ENCODE data around the gene PWWP2A. TPM values are rescaled to one million over a fixed set of nuclear protein-coding genes. Genes with fewer than 3 reads are reported as not detected.

Gene PWWP2A
- total and polyA plus RNA-seq, 9 donors: 7.6 to 48.5 (median 25.2) TPM

- intact Hi-C loops (cut with DNase I): loop anchor here in 1 of 4 donors (5.0 kb wide), 1 partner anchor 1277 kb away; no protein-coding TSS in a partner anchor
- no peak for DNase-seq
- Histone ChIP-seq H3K27me3 (no peaks in the 10 kb centered on the region), H3K27ac (no peak overlapping the region), H3K9me3 (no peaks in the 10 kb centered on the region), H3K36me3 (no peaks in the 10 kb centered on the region), H3K4me3 (no peak overlapping the region), H3K4me1 (ENCODE audit: insufficient read depth) (peaks cover 1% of the 10 kb centered on the region)
- TF ChIP-seq EP300 (IDR thresholded peaks at IDR 0.05): no peak
- TF ChIP-seq, protein P1, sequence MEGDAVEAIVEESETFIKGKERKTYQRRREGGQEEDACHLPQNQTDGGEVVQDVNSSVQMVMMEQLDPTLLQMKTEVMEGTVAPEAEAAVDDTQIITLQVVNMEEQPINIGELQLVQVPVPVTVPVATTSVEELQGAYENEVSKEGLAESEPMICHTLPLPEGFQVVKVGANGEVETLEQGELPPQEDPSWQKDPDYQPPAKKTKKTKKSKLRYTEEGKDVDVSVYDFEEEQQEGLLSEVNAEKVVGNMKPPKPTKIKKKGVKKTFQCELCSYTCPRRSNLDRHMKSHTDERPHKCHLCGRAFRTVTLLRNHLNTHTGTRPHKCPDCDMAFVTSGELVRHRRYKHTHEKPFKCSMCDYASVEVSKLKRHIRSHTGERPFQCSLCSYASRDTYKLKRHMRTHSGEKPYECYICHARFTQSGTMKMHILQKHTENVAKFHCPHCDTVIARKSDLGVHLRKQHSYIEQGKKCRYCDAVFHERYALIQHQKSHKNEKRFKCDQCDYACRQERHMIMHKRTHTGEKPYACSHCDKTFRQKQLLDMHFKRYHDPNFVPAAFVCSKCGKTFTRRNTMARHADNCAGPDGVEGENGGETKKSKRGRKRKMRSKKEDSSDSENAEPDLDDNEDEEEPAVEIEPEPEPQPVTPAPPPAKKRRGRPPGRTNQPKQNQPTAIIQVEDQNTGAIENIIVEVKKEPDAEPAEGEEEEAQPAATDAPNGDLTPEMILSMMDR (IDR thresholded peaks at IDR 0.05): no peak
- 61 to 88% (median 72%) methylated on average over 1 of the region's 1 CpG for WGBS, 3 donors
Measured at GRCh38 chr5:160064417-160064810, 54.8 kb downstream of the PWWP2A start.

DNA sequence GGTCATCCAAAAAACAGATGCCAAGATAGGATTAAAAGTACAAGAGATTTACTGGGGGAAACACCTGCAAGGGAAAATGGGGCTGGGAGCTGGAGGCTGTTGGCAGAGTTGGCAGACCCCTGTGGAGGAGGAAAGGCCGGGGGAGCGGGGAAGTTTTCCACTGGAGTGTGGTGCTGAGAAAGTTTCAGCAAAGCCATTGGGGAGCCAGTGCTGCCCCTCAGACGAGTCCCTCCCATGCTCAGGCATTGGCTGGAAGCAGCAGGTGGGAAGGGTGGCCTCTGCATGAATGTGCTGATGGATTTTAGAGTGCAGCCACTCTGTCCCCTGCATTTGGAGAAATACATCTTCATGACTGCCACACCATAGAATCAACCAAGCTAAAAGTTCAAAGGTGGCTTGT lies 57.5 kb downstream of the PWWP2A start:
- Histone ChIP-seq H3K9me3 (no peaks in the 10 kb centered on the region), H3K4me3 (no peak overlapping the region), H3K27me3 (no peaks in the 10 kb centered on the region), H3K27ac (no peak overlapping the region), H3K36me3 (no peaks in the 10 kb centered on the region), H3K4me1 (ENCODE audit: insufficient read depth) (no peaks in the 10 kb centered on the region)
- no peak for DNase-seq
- no peak for TF ChIP-seq EP300 (IDR thresholded peaks at IDR 0.05)
- TF ChIP-seq, protein P1 (IDR thresholded peaks at IDR 0.05): no peak
- no peak for TF ChIP-seq POLR2A (IDR thresholded peaks at IDR 0.05)
- intact Hi-C loops (cut with DNase I): loop anchor here in 1 of 4 donors (5.0 kb wide), 1 partner anchor 1274 kb away; no protein-coding TSS in a partner anchor
- WGBS, 3 donors: 75 to 85% (median 80%) methylated on average over 3 of the region's 3 CpGs

DNA sequence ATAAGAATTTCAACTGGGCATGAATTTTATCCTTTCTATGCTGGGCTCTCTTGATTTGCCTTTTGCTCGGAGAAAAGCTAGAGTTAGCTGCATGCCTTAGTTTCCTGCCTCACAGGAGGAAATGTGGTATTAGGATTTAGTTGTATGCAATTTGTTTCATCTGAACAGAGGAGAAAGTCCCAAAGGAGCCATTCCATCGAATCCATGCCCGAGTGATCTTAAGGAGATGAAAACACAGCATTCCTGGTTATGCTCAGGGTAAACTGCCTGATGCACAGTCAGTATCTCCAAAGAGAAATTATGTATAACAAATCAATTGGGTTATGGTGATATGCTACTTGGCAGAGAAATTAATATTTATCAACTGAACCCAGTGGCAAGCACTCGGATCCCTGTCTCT lies 59.2 kb downstream of the PWWP2A start:
- H3K27me3 ChIP-seq: no peaks in the 10 kb centered on the region
- no peak for DNase-seq
- WGBS, 3 donors: 83 to 89% (median 83%) methylated on average over 4 of the region's 4 CpGs
- TF ChIP-seq POLR2A (IDR thresholded peaks at IDR 0.05) (no peak), EP300 (IDR thresholded peaks at IDR 0.05) (no peak)
- TF ChIP-seq, protein P1 (IDR thresholded peaks at IDR 0.05): no peak
- H3K36me3 ChIP-seq: no peaks in the 10 kb centered on the region
- no peaks in the 10 kb centered on the region for H3K9me3 ChIP-seq
- no peaks in the 10 kb centered on the region for H3K4me1 ChIP-seq (ENCODE audit: insufficient read depth)
- no peak overlapping the region for H3K27ac ChIP-seq
- H3K4me3 ChIP-seq: no peak overlapping the region
- intact Hi-C loops (cut with DNase I): loop anchor here in 1 of 4 donors (5.0 kb wide), 1 partner anchor 1273 kb away; no protein-coding TSS in a partner anchor

DNA sequence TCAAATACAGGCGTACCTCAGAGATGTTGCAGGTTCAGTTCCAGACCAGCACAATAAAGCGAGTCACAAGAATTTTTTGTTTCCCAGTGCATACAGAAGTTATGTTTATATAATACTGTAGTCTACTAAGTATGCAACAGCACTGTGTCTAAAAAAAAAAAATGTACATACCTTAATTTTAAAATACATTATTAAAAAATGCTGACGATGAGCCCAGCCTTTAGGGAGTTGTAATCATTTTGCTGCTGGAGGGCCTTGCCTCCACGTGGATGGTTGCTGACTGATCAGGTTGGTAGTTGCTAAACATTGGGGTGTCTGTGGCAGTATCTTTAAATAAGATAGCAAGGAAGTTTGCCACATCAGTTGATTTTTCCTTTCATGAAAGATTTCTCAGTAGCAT lies 62.0 kb downstream of the PWWP2A start:
- no peak for DNase-seq
- intact Hi-C loops (cut with DNase I): no loop called here
- H3K9me3 ChIP-seq: no peaks in the 10 kb centered on the region
- no peak overlapping the region for H3K27ac ChIP-seq
- 89 to 94% (median 93%) methylated on average over 4 of the region's 4 CpGs for WGBS, 3 donors
- TF ChIP-seq, protein P1 (IDR thresholded peaks at IDR 0.05): no peak
- TF ChIP-seq POLR2A (IDR thresholded peaks at IDR 0.05) (no peak), EP300 (IDR thresholded peaks at IDR 0.05) (no peak)
- no peak overlapping the region for H3K4me3 ChIP-seq
- no peaks in the 10 kb centered on the region for H3K4me1 ChIP-seq (ENCODE audit: insufficient read depth)
- H3K27me3 ChIP-seq: no peaks in the 10 kb centered on the region
- no peaks in the 10 kb centered on the region for H3K36me3 ChIP-seq

Measured in ovary (tissue), 9 donors.